Suprapubic skin (tissue), 4 donors: Measurements from ENCODE around the gene GRID2. TPM values are rescaled to one million over a fixed set of nuclear protein-coding genes. Genes with fewer than 3 reads are reported as not detected.
"Not testable (repeated sequence)": the region's sequence is repeated elsewhere in the genome, so short reads cannot be mapped to it uniquely, and the experiment has no call there.

Experiments used
- DNase-seq, 2 donors: peaks; one replicate each; pipeline ENCODE4 v3.0.0-alpha.2; 2019; ENCODE audit warnings: low spot score in 2 of 2
- H3K27ac ChIP-seq: fragments of 200-600 bp; sonication (generic); one replicate; pipeline ENCODE4 v1.5.1; 2019
- H3K27me3 ChIP-seq: fragments of 200-600 bp; sonication (generic); one replicate; pipeline ENCODE4 v1.5.1; 2019
- H3K36me3 ChIP-seq: fragments of 200-600 bp; sonication (generic); one replicate; pipeline ENCODE4 v1.5.1; 2019
- H3K4me1 ChIP-seq: fragments of 200-600 bp; sonication (generic); one replicate; pipeline ENCODE4 v1.5.1; 2019
- H3K4me3 ChIP-seq: fragments of 200-600 bp; sonication (generic); one replicate; pipeline ENCODE4 v1.5.1; 2019; ENCODE audit warnings: mild to moderate bottlenecking
- H3K9me3 ChIP-seq: fragments of 200-600 bp; sonication (generic); one replicate; pipeline ENCODE4 v1.5.1; 2019
- CTCF ChIP-seq, 2 donors: fragments of 200-600 bp in 1 of 2; fragments of 450-650 bp in 1 of 2; sonication (generic) in 1 of 2; IDR thresholded peaks; one replicate each; pipeline ENCODE4 v1.5.1; 2016 to 2019; ENCODE audit warnings: antibody characterized with exemption in 2 of 2, mild to moderate bottlenecking in 1 of 2, moderate library complexity in 1 of 2
- EP300 ChIP-seq: sonication (generic); formaldehyde crosslinking; IDR thresholded peaks from one replicate; pipeline ENCODE4 v1.6.1; 2017; ENCODE audit warnings: antibody characterized with exemption
- POLR2A ChIP-seq, 2 donors: fragments of 450-650 bp; IDR thresholded peaks; one replicate each; pipeline ENCODE4 v1.6.1; 2017; ENCODE audit warnings: antibody characterized with exemption in 2 of 2, mild to moderate bottlenecking in 2 of 2, moderate library complexity in 2 of 2
- POLR2AphosphoS5 ChIP-seq, 3 donors: sonication (generic); formaldehyde crosslinking; IDR thresholded peaks; one replicate each; pipeline ENCODE4 v1.6.1; 2017; ENCODE audit warnings: antibody characterized with exemption in 3 of 3
- WGBS: methylation state at CpG from one replicate; pipeline ENCODE4 v1.1.5; 2018; 5-methylcytosine and 5-hydroxymethylcytosine counted together
- total RNA-seq, 4 donors: library from RNA; depleted of rRNA; stranded (reverse); fragments of >200 nt; gene quantifications; one replicate each; pipeline ENCODE4 v1.1.0, GENCODE V29; 2016

GRID2 gene
- total RNA-seq, 4 donors from 2014 or later = not detected

GRCh38 chr4:93285346-93285745 lies 981.6 kb downstream of the GRID2 start:
- TF ChIP-seq POLR2A (IDR thresholded peaks at IDR 0.05) (no peak), EP300 (no peak), POLR2AphosphoS5 (IDR thresholded peaks at IDR 0.05) (no peak)
- Histone ChIP-seq H3K27ac (no peak overlapping the region), H3K4me3 (no peak overlapping the region), H3K4me1 (no peaks in the 10 kb centered on the region), H3K36me3 (no peaks in the 10 kb centered on the region), H3K27me3 (no peaks in the 10 kb centered on the region), H3K9me3 (no peaks in the 10 kb centered on the region)
- DNase-seq = no peak

- no peak for DNase-seq
- no peaks in the 10 kb centered on the region for H3K27me3 ChIP-seq
- no peaks in the 10 kb centered on the region for H3K9me3 ChIP-seq
- H3K27ac ChIP-seq = no peak overlapping the region
- H3K4me1 ChIP-seq = no peaks in the 10 kb centered on the region
- no peak for TF ChIP-seq EP300
- TF ChIP-seq CTCF (IDR thresholded peaks at IDR 0.05) = no peak
- no peak for TF ChIP-seq POLR2AphosphoS5 (IDR thresholded peaks at IDR 0.05)
- TF ChIP-seq POLR2A (IDR thresholded peaks at IDR 0.05) = no peak
- WGBS = 89% methylated on average over 2 of the region's 2 CpGs
- H3K4me3 ChIP-seq = no peak overlapping the region
- H3K36me3 ChIP-seq = no peaks in the 10 kb centered on the region
Measured at GRCh38 chr4:93289241-93289640, 985.5 kb downstream of the GRID2 start.

GRCh38 chr4:93289831-93290230 lies 986.1 kb downstream of the GRID2 start:
- no peak for TF ChIP-seq POLR2A (IDR thresholded peaks at IDR 0.05)
- no peak for TF ChIP-seq POLR2AphosphoS5 (IDR thresholded peaks at IDR 0.05)
- TF ChIP-seq EP300 = no peak
- TF ChIP-seq CTCF (IDR thresholded peaks at IDR 0.05) = no peak
- H3K27me3 ChIP-seq = no peaks in the 10 kb centered on the region
- no peaks in the 10 kb centered on the region for H3K4me1 ChIP-seq
- 54% methylated on average over 2 of the region's 2 CpGs for WGBS
- no peaks in the 10 kb centered on the region for H3K9me3 ChIP-seq
- no peaks in the 10 kb centered on the region for H3K36me3 ChIP-seq
- no peak overlapping the region for H3K27ac ChIP-seq
- no peak overlapping the region for H3K4me3 ChIP-seq
- DNase-seq = no peak

- Histone ChIP-seq H3K4me1 (no peaks in the 10 kb centered on the region), H3K27me3 (no peaks in the 10 kb centered on the region), H3K9me3 (no peaks in the 10 kb centered on the region), H3K4me3 (no peak overlapping the region), H3K27ac (no peak overlapping the region), H3K36me3 (no peaks in the 10 kb centered on the region)
- TF ChIP-seq EP300 (no peak), POLR2A (IDR thresholded peaks at IDR 0.05) (no peak), CTCF (IDR thresholded peaks at IDR 0.05) (no peak), POLR2AphosphoS5 (IDR thresholded peaks at IDR 0.05) (no peak)
- DNase-seq = no peak
- WGBS = 76% methylated on average over 5 of the region's 5 CpGs
Measured at GRCh38 chr4:93299118-93299517, 995.4 kb downstream of the GRID2 start.

GRCh38 chr4:93300780-93301555 lies 997.2 kb downstream of the GRID2 start:
- not testable (repeated sequence) for H3K27ac ChIP-seq, H3K9me3 ChIP-seq, H3K4me1 ChIP-seq, H3K27me3 ChIP-seq, H3K36me3 ChIP-seq, DNase-seq, H3K4me3 ChIP-seq
- 62% methylated on average over 6 of the region's 6 CpGs for WGBS

GRCh38 chr4:93302310-93302709 lies 998.5 kb downstream of the GRID2 start:
- H3K27ac ChIP-seq = no peak overlapping the region
- TF ChIP-seq POLR2AphosphoS5 (IDR thresholded peaks at IDR 0.05) = no peak
- TF ChIP-seq EP300 = no peak
- no peak for TF ChIP-seq CTCF (IDR thresholded peaks at IDR 0.05)
- no peak for TF ChIP-seq POLR2A (IDR thresholded peaks at IDR 0.05)
- no peaks in the 10 kb centered on the region for H3K36me3 ChIP-seq
- no peak overlapping the region for H3K4me3 ChIP-seq
- H3K4me1 ChIP-seq = no peaks in the 10 kb centered on the region
- no peaks in the 10 kb centered on the region for H3K9me3 ChIP-seq
- no peak for DNase-seq
- WGBS = 84% methylated on average over 4 of the region's 4 CpGs
- no peaks in the 10 kb centered on the region for H3K27me3 ChIP-seq
